Esophagus muscularis mucosa (tissue), 4 donors: ENCODE data around the gene CD59. TPM values are rescaled to one million over a fixed set of nuclear protein-coding genes. Genes with fewer than 3 reads are reported as not detected.
A peak's percentile ranks its signal among the peaks of the same experiment; 100 is the strongest.

Source experiments
- DNase-seq: peaks from one replicate; pipeline ENCODE4 v3.0.0-alpha.2; 2017; ENCODE audit errors: extremely low spot score
- H3K27ac ChIP-seq, 4 donors: fragments of 200-600 bp; sonication (generic); replicated peaks in 1 of 4; 1 replicate in 3 of 4; 2 replicates in 1 of 4; pipeline ENCODE4 v1.5.1; 2016 to 2019; ENCODE audit warnings: mild to moderate bottlenecking in 1 of 4
- H3K27me3 ChIP-seq, 4 donors: fragments of 200-600 bp; sonication (generic); one replicate each; pipeline versions ENCODE4 v1.5.1 to v1.6.0; 2016 to 2019
- H3K36me3 ChIP-seq, 4 donors: fragments of 200-600 bp; sonication (generic); one replicate each; pipeline ENCODE4 v1.5.1; 2016 to 2019
- H3K4me1 ChIP-seq, 4 donors: fragments of 200-600 bp; sonication (generic); one replicate each; pipeline ENCODE4 v1.5.1; 2016 to 2019
- H3K4me3 ChIP-seq, 4 donors: fragments of 200-600 bp; sonication (generic); 1 replicate in 2 of 4; 2 replicates in 2 of 4; pipeline ENCODE4 v1.5.1; 2016 to 2019; ENCODE audit warnings: mild to moderate bottlenecking in 4 of 4, moderate library complexity in 1 of 4
- H3K9me3 ChIP-seq, 4 donors: fragments of 200-600 bp; sonication (generic); 1 replicate in 3 of 4; 2 replicates in 1 of 4; pipeline ENCODE4 v1.5.1; 2016 to 2019
- CTCF ChIP-seq, 3 experiments: fragments of 200-600 bp in 2 of 3; fragments of 450-650 bp in 1 of 3; sonication (generic) in 2 of 3; IDR thresholded peaks; one replicate each; pipeline ENCODE4 v1.5.1; 2017 to 2019; ENCODE audit warnings: antibody characterized with exemption in 3 of 3, mild to moderate bottlenecking in 2 of 3, moderate library complexity in 1 of 3
- EP300 ChIP-seq: sonication (generic); formaldehyde crosslinking; IDR thresholded peaks from one replicate; pipeline ENCODE4 v1.6.1; 2017; ENCODE audit warnings: antibody characterized with exemption
- POLR2A ChIP-seq: fragments of 450-650 bp; IDR thresholded peaks from one replicate; pipeline ENCODE4 v1.6.1; 2017; ENCODE audit warnings: antibody characterized with exemption, moderate library complexity, mild to moderate bottlenecking, low read depth
- POLR2AphosphoS5 ChIP-seq, 2 donors: sonication (generic); formaldehyde crosslinking; IDR thresholded peaks; one replicate each; pipeline ENCODE4 v1.6.1; 2017; ENCODE audit warnings: antibody characterized with exemption in 2 of 2
- WGBS: methylation state at CpG from one replicate; pipeline ENCODE4 v1.1.5; 2018; 5-methylcytosine and 5-hydroxymethylcytosine counted together
- intact Hi-C: fragments of 100-400 bp; cut with DNase I; formaldehyde crosslinking; loops from one replicate; pipeline ENCODE4 v1.15.1; 2023
- total RNA-seq, 4 donors: library from RNA; depleted of rRNA; stranded (reverse); fragments of >200 nt; gene quantifications; one replicate each; pipeline versions ENCODE4 v1.1.0 to v1.2.1, GENCODE V29; 2016

CD59 gene
- total RNA-seq, 4 donors from 2014 or later = 135 to 528 (median 378) TPM

DNA sequence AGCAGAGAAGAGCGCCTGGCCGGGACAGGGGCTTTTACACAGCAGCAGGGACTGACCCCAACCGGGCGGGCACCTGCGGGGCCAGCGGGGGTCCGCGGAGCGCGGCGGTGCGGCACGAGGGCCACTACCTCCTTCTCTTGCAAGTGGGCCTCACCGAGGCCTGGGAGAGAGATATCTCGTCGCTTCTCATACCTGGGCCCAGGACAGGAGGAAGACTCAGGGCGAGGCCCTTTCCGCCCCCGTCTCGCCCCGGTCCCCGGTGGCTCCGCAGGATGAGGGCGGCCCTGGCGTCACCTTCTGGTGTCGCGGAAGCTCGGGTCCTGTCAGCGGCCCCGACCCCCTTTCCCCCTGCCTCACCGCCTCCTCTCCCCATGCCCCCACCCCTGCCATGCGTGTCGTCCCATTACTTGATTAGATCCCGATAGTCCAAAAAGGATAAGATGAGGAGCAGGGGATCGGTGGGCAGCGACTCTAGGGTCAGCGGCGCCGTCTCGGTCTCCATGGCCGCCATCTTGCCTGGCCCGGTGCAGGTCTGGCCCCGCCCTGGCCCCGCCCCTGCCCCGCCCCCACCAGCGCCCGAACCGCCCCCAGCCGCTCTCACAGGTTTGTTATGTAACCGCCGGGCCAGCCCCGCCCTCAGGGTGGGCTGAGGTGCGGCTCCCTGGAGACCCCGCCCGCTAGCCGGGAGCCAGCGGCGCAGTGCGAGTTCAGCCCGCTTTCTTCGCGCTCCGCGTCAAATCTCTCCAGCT is 37.9 kb upstream of the CD59 start, which contains the start of gene FBXO3:
Gene FBXO3, minus strand, starts transcription at position 534 of the 749 bp plus-strand sequence. Its CDS starts 23 bp downstream, at position 511.
- Histone ChIP-seq H3K27ac (peak within 1 kb of the TSS; percentile 85 to 91 (median 87)), H3K36me3 (peaks cover 7 to 14% (median 8%) of the 10 kb centered on the region in 4 donors), H3K4me1 (peaks cover 42 to 66% (median 50%) of the 10 kb centered on the region in 4 donors), H3K4me3 (peak within 1 kb of the TSS; percentile 71 to 89 (median 84)), H3K9me3 (no peaks in the 10 kb centered on the region), H3K27me3 (no peaks in the 10 kb centered on the region)
- 0% methylated on average over 12 of the region's 64 CpGs for WGBS
- intact Hi-C loops = loop anchor here (10.0 kb wide), 1 partner anchor 609 kb away; the partner anchor contains the start of gene CSTF3
- DNase-seq = peak; percentile 97
- TF ChIP-seq POLR2A = no peak
- peak; percentile 72 to 85 for TF ChIP-seq POLR2AphosphoS5 (IDR thresholded peaks at IDR 0.05)

GRCh38 chr11:33773404-33773986 is 37.3 kb upstream of the CD59 start:
- Histone ChIP-seq H3K36me3 (peaks cover 9 to 21% (median 13%) of the 10 kb centered on the region in 4 donors), H3K27ac (peak overlapping the region; percentile 85 to 91 (median 87)), H3K4me3 (peak overlapping the region; percentile 71 to 89 (median 84)), H3K27me3 (no peaks in the 10 kb centered on the region), H3K9me3 (no peaks in the 10 kb centered on the region), H3K4me1 (peaks cover 41 to 59% (median 46%) of the 10 kb centered on the region in 4 donors)
- TF ChIP-seq EP300 (no peak), POLR2AphosphoS5 (IDR thresholded peaks at IDR 0.05) (no peak), POLR2A (no peak), CTCF (IDR thresholded peaks at IDR 0.05) (no peak)
- intact Hi-C loops = loop anchor here (10.0 kb wide), 1 partner anchor 609 kb away; the partner anchor contains the start of gene CSTF3
- WGBS = 5% methylated on average over 18 of the region's 22 CpGs
- no peak for DNase-seq

- no peaks in the 10 kb centered on the region for H3K27me3 ChIP-seq
- peak overlapping the region in 2 of 4 donors; percentile 84 to 89 for H3K4me3 ChIP-seq
- 53% methylated on average over 1 of the region's 1 CpG for WGBS
- TF ChIP-seq CTCF (IDR thresholded peaks at IDR 0.05) (no peak), EP300 (no peak), POLR2AphosphoS5 (IDR thresholded peaks at IDR 0.05) (no peak), POLR2A (no peak)
- no peaks in the 10 kb centered on the region for H3K9me3 ChIP-seq
- DNase-seq = no peak
- intact Hi-C loops = loop anchor here (10.0 kb wide), 1 partner anchor 608 kb away; the partner anchor contains the start of gene CSTF3
- peaks cover 15 to 27% (median 19%) of the 10 kb centered on the region in 4 donors for H3K36me3 ChIP-seq
- peak overlapping the region in 2 of 4 donors; percentile 88 to 91 for H3K27ac ChIP-seq
- H3K4me1 ChIP-seq = peaks cover 35 to 53% (median 44%) of the 10 kb centered on the region in 4 donors
Observed at GRCh38 chr11:33772870-33773269, 36.6 kb upstream of the CD59 start.

- Histone ChIP-seq H3K4me3 (peak overlapping the region in 1 of 4 donors; percentile 89), H3K36me3 (peaks cover 20 to 33% (median 24%) of the 10 kb centered on the region in 4 donors), H3K27ac (no peak overlapping the region), H3K4me1 (peaks cover 35 to 53% (median 44%) of the 10 kb centered on the region in 4 donors), H3K27me3 (no peaks in the 10 kb centered on the region), H3K9me3 (no peaks in the 10 kb centered on the region)
- no peak for TF ChIP-seq CTCF (IDR thresholded peaks at IDR 0.05)
- TF ChIP-seq EP300 = no peak
- no peak for TF ChIP-seq POLR2AphosphoS5 (IDR thresholded peaks at IDR 0.05)
- TF ChIP-seq POLR2A = no peak
- WGBS = 65% methylated on average over 4 of the region's 4 CpGs
- DNase-seq = no peak
- intact Hi-C loops = loop anchor here (10.0 kb wide), 1 partner anchor 607 kb away; the partner anchor contains the start of gene CSTF3
Observed at GRCh38 chr11:33772300-33772699, 36.1 kb upstream of the CD59 start.

- Histone ChIP-seq H3K9me3 (no peaks in the 10 kb centered on the region), H3K36me3 (peaks cover 32 to 53% (median 44%) of the 10 kb centered on the region in 4 donors), H3K27ac (no peak overlapping the region), H3K4me1 (peaks cover 19 to 34% (median 29%) of the 10 kb centered on the region in 4 donors), H3K4me3 (no peak overlapping the region), H3K27me3 (no peaks in the 10 kb centered on the region)
- TF ChIP-seq POLR2A = no peak
- no peak for TF ChIP-seq CTCF (IDR thresholded peaks at IDR 0.05)
- TF ChIP-seq POLR2AphosphoS5 (IDR thresholded peaks at IDR 0.05) = no peak
- no peak for TF ChIP-seq EP300
- intact Hi-C loops = loop anchor here (10.0 kb wide), 1 partner anchor 605 kb away; the partner anchor contains the start of gene CSTF3
- no peak for DNase-seq
- WGBS = 72% methylated on average over 2 of the region's 2 CpGs
Observed at GRCh38 chr11:33770236-33770635, 34.0 kb upstream of the CD59 start.
